DOHH2 (cell line): ENCODE data around the gene MARCHF10.

Source experiments
- H3F3A ChIP-seq: fragments of 200-600 bp; sonication (generic), shearing (Covaris generic); 2 replicates; pipeline ENCODE4 v1.6.0; 2016; ENCODE audit warnings: antibody characterized with exemption, mild to moderate bottlenecking; ENCODE audit not compliant: control insufficient read depth, insufficient read depth
- H3K27ac ChIP-seq: fragments of 200-600 bp; sonication (generic); 2 replicates; pipeline ENCODE4 v1.5.1; 2014; ENCODE audit warnings: low read depth, mild to moderate bottlenecking, low read length, moderate library complexity
- H3K27me3 ChIP-seq: fragments of 200-600 bp; sonication (generic); 2 replicates; pipeline ENCODE4 v1.6.1; 2014; ENCODE audit warnings: mild to moderate bottlenecking, low read length, mixed read lengths; ENCODE audit not compliant: control insufficient read depth
- H3K36me3 ChIP-seq: fragments of 200-600 bp; sonication (generic); 2 replicates; pipeline ENCODE4 v1.6.1; 2014; ENCODE audit warnings: mild to moderate bottlenecking, low read length, moderate library complexity, mixed read lengths; ENCODE audit not compliant: control insufficient read depth
- H3K4me1 ChIP-seq: fragments of 200-600 bp; sonication (generic); 2 replicates; pipeline ENCODE4 v1.6.1; 2014; ENCODE audit warnings: mild to moderate bottlenecking, low read length, mixed read lengths; ENCODE audit not compliant: control insufficient read depth
- H3K4me2 ChIP-seq: fragments of 200-600 bp; sonication (generic); 2 replicates; pipeline ENCODE4 v1.6.0; 2014; ENCODE audit warnings: mild to moderate bottlenecking, low read length, moderate library complexity
- H3K4me3 ChIP-seq: fragments of 200-600 bp; sonication (generic); 2 replicates; pipeline ENCODE4 v1.5.1; 2014; ENCODE audit warnings: mild to moderate bottlenecking, low read length, mixed read lengths
- H3K79me2 ChIP-seq: fragments of 200-600 bp; sonication (generic); 2 replicates; pipeline ENCODE4 v1.6.1; 2014; ENCODE audit warnings: mild to moderate bottlenecking, low read length, mixed read lengths; ENCODE audit not compliant: control insufficient read depth
- H3K9me2 ChIP-seq: fragments of 200-600 bp; sonication (generic); replicated peaks from 2 replicates; pipeline ENCODE4 v1.6.1; 2014; ENCODE audit warnings: mild to moderate bottlenecking, low read length, mixed read lengths; ENCODE audit not compliant: control insufficient read depth
- H3K9me3 ChIP-seq: fragments of 200-600 bp; sonication (generic); 2 replicates; pipeline ENCODE4 v1.6.1; 2014; ENCODE audit warnings: antibody characterized with exemption, low read length, mixed read lengths; ENCODE audit not compliant: control insufficient read depth, insufficient read depth
- H4K20me1 ChIP-seq: fragments of 200-600 bp; sonication (generic); 2 replicates; pipeline ENCODE4 v1.6.0; 2014; ENCODE audit warnings: low read depth, mild to moderate bottlenecking, antibody characterized with exemption, low read length, moderate library complexity; ENCODE audit not compliant: control insufficient read depth, insufficient read depth
- EZH2phosphoT487 ChIP-seq: fragments of 200-600 bp; sonication (generic); IDR thresholded peaks from 2 replicates; pipeline ENCODE4 v1.6.1; 2017; ENCODE audit warnings: borderline replicate concordance, mild to moderate bottlenecking, antibody characterized with exemption, low read length, moderate library complexity, mixed read lengths
- TF ChIP-seq, protein P1 (sequence below): fragments of 200-600 bp; sonication (generic); IDR thresholded peaks from one replicate; pipeline ENCODE4 v1.5.1; 2014; ENCODE audit warnings: antibody characterized with exemption, mild to moderate bottlenecking, low read depth, low read length; ENCODE audit not compliant: poor library complexity, severe bottlenecking

MARCHF10 gene

DNA sequence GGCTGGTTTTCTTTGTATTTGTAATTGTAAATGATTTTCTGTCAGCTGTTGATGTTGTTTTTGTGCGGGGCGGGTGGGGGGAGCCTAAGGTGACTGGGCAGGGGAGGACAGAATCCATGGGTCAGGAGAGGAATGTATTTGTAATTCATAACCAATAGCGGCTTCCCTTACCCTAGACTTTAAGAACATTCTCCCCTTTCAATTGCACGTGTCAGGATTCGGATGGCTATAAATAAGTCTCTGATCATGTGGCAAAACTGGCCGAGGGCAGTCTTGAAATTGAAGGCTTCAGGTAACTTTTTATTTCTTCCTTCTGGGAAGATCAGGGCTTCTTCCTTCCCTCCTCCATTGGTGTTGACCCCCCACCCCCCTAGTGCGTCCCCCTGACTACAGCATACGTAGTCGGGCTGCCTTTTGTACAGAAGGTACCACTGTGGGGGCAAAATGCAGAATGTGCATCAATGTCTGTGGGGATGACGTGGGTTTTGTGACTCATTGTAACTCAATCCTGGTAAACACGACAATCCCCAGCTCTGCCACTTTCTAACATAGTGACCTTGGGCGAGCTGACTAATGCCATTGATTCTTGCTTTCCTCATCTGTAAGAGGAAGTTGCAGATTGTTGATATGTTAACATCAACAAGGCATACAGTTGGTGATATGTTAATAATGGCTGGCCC, 16.2 kb downstream of the MARCHF10 start:
- Histone ChIP-seq H3K4me2 (no peak overlapping the region), H3K36me3 (no peaks in the 10 kb centered on the region), H3F3A (no peaks in the 10 kb centered on the region), H3K4me1 (no peaks in the 10 kb centered on the region), H3K9me2 (no peaks in the 10 kb centered on the region), H3K27ac (no peak overlapping the region), H4K20me1 (no peaks in the 10 kb centered on the region), H3K4me3 (no peak overlapping the region), H3K79me2 (no peaks in the 10 kb centered on the region), H3K9me3 (peaks cover 3% of the 10 kb centered on the region; the same call in 1 of the 2 replicates), H3K27me3 (peaks cover 17% of the 10 kb centered on the region)
- no peak for TF ChIP-seq EZH2phosphoT487
- TF ChIP-seq, protein P1, sequence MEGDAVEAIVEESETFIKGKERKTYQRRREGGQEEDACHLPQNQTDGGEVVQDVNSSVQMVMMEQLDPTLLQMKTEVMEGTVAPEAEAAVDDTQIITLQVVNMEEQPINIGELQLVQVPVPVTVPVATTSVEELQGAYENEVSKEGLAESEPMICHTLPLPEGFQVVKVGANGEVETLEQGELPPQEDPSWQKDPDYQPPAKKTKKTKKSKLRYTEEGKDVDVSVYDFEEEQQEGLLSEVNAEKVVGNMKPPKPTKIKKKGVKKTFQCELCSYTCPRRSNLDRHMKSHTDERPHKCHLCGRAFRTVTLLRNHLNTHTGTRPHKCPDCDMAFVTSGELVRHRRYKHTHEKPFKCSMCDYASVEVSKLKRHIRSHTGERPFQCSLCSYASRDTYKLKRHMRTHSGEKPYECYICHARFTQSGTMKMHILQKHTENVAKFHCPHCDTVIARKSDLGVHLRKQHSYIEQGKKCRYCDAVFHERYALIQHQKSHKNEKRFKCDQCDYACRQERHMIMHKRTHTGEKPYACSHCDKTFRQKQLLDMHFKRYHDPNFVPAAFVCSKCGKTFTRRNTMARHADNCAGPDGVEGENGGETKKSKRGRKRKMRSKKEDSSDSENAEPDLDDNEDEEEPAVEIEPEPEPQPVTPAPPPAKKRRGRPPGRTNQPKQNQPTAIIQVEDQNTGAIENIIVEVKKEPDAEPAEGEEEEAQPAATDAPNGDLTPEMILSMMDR: no peak

DNA sequence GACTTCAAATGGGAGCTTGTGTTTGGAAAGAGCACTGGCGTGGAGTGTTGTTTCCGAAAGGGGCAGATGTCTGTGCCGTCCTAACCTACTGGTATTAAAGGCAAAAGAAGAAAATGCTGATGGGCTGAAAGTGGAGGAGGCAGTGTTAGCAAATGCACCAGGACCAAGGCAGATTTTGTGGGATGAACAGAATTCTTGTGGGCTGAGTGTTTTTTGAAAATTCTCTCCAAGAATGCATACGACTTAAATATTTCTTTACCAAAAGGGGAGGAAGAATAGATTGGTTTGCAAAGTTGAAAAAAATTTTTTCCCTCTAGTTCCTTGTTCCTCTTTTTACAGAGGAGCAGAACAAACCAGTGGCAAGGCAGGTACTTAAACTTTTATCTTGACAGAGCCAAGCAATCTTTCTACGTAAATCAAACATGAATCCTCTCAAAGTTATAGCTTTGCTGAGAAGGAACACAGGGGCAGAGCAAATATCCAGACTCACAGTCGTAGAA, 16.8 kb downstream of the MARCHF10 start:
- Histone ChIP-seq H3K79me2 (no peaks in the 10 kb centered on the region), H3K9me2 (no peaks in the 10 kb centered on the region), H3F3A (no peaks in the 10 kb centered on the region), H4K20me1 (no peaks in the 10 kb centered on the region), H3K4me3 (no peak overlapping the region), H3K4me1 (no peaks in the 10 kb centered on the region), H3K4me2 (no peak overlapping the region), H3K27me3 (peaks cover 17% of the 10 kb centered on the region), H3K36me3 (no peaks in the 10 kb centered on the region), H3K9me3 (peaks cover 3% of the 10 kb centered on the region; the same call in 1 of the 2 replicates), H3K27ac (no peak overlapping the region)
- TF ChIP-seq EZH2phosphoT487: no peak

DNA sequence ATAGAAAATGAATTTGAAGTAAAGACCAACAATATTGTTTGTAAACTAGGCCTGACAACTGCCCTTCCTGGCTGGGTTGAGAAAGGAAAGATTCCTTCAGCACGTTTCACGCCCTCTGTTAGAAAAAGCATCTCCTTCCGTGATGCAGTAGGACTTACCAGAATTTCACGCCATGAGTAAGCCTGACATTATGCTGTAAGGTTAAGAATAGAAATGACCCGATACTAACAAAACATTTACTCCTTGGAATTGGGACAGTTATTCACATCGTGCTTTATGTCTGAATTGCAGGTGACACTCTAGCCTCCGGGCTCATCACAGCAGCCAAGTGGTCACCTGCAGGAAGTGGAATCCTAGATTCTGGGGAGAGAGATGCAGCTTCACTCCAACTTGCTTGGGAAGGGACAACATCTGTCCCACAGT, 17.5 kb downstream of the MARCHF10 start:
- H3K4me2 ChIP-seq: no peak overlapping the region
- no peaks in the 10 kb centered on the region for H3F3A ChIP-seq

More for the DNA sequence above, 17.5 kb downstream of the MARCHF10 start:
- no peak overlapping the region for H3K4me3 ChIP-seq
- H3K4me1 ChIP-seq: no peaks in the 10 kb centered on the region
- no peak for TF ChIP-seq EZH2phosphoT487
- TF ChIP-seq, protein P1: no peak
- H3K27me3 ChIP-seq: peaks cover 15% of the 10 kb centered on the region
- H3K36me3 ChIP-seq: no peaks in the 10 kb centered on the region
- no peak overlapping the region for H3K27ac ChIP-seq
- peaks cover 3% of the 10 kb centered on the region; the same call in 1 of the 2 replicates for H3K9me3 ChIP-seq
- H3K9me2 ChIP-seq: no peaks in the 10 kb centered on the region
- H4K20me1 ChIP-seq: no peaks in the 10 kb centered on the region
- no peaks in the 10 kb centered on the region for H3K79me2 ChIP-seq
